SU-DHL-6 (cell line): ENCODE data around the gene GDI1.

Experiments
- H2AFZ ChIP-seq: fragments of 200-600 bp; sonication (generic); 2 replicates; pipeline ENCODE4 v1.6.1; 2014; ENCODE audit warnings: low read depth, mild to moderate bottlenecking, moderate library complexity, mixed read lengths, antibody characterized with exemption, low read length; ENCODE audit not compliant: severe bottlenecking
- H3F3A ChIP-seq: fragments of 200-600 bp; shearing (Covaris generic); 2 replicates; pipeline ENCODE4 v1.6.0; 2016; ENCODE audit warnings: antibody characterized with exemption, mild to moderate bottlenecking; ENCODE audit not compliant: insufficient read depth
- H3K27ac ChIP-seq: fragments of 200-600 bp; sonication (generic); 2 replicates; pipeline ENCODE4 v1.5.1; 2016; ENCODE audit warnings: low read depth, mild to moderate bottlenecking, low read length, moderate library complexity, mixed read lengths
- H3K27me3 ChIP-seq: fragments of 200-600 bp; sonication (generic), shearing (Covaris generic); 2 replicates; pipeline ENCODE4 v1.6.0; 2014; ENCODE audit warnings: mild to moderate bottlenecking, low read length
- H3K36me3 ChIP-seq: fragments of 200-600 bp; sonication (generic); 2 replicates; pipeline ENCODE4 v1.6.1; 2014; ENCODE audit warnings: mild to moderate bottlenecking, low read length, mixed read lengths
- H3K4me2 ChIP-seq: fragments of 300-600, 200-600 bp; shearing (Covaris generic), sonication (generic); 2 replicates; pipeline ENCODE4 v1.6.0; 2014; ENCODE audit warnings: low read length, low read depth, mild to moderate bottlenecking; ENCODE audit not compliant: poor library complexity, severe bottlenecking
- H3K4me3 ChIP-seq: fragments of 200-600 bp; sonication (generic); 2 replicates; pipeline ENCODE4 v1.5.1; 2014; ENCODE audit warnings: antibody characterized with exemption, low read length, mild to moderate bottlenecking, mixed read lengths; ENCODE audit not compliant: insufficient read depth, poor library complexity, severe bottlenecking
- H3K79me2 ChIP-seq: fragments of 200-600 bp; sonication (generic); 2 replicates; pipeline ENCODE4 v1.6.1; 2014; ENCODE audit warnings: mild to moderate bottlenecking, low read length, moderate library complexity; ENCODE audit not compliant: insufficient read depth
- H3K9ac ChIP-seq: fragments of 200-600 bp; sonication (generic); 2 replicates; pipeline ENCODE4 v1.7.0; 2014; ENCODE audit warnings: mild to moderate bottlenecking, low read length
- H3K9me2 ChIP-seq: fragments of 200-600 bp; sonication (generic); replicated peaks from 2 replicates; pipeline ENCODE4 v1.6.1; 2014; ENCODE audit warnings: low read length; ENCODE audit not compliant: insufficient read depth
- H3K9me3 ChIP-seq: fragments of 200-600 bp; sonication (generic); 2 replicates; pipeline ENCODE4 v1.6.1; 2014; ENCODE audit warnings: low read length, mixed read lengths; ENCODE audit not compliant: insufficient read depth
- H4K20me1 ChIP-seq: fragments of 200-600 bp; sonication (generic); 2 replicates; pipeline ENCODE4 v1.6.1; 2014; ENCODE audit warnings: low read depth, mild to moderate bottlenecking, antibody characterized with exemption, low read length, moderate library complexity, mixed read lengths
- CTCF ChIP-seq: fragments of 200-600 bp; sonication (generic); IDR thresholded peaks from one replicate; pipeline ENCODE4 v1.5.1; 2017; ENCODE audit warnings: antibody characterized with exemption, mild to moderate bottlenecking, low read length, moderate library complexity; ENCODE audit not compliant: insufficient read depth, poor library complexity, severe bottlenecking
- EZH2phosphoT487 ChIP-seq: fragments of 200-600 bp; sonication (generic), shearing (Covaris generic); conservative IDR thresholded peaks from 2 replicates; pipeline ENCODE4 v1.6.1; 2018; ENCODE audit warnings: mild to moderate bottlenecking, antibody characterized with exemption, low read length, moderate library complexity, mixed read lengths

Gene GDI1

DNA sequence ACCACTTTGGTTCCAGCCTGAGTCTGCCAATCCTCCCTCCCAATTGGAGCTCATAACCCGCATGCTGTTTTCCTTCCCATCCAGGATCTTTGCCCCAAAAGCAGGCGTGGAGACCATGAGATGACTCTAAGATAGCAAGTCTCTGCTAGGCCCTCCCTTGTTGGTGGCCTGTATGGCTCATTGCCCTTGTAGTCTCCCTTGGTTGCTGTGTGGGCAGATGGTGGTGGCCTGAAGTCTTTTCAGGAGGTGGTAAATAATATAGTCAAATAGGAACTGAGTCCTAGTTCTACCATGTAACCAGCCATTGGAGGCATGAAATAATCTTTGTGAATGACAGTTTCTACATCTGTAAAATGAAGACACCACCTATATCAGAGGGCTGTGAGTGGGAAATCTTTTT is 7.2 kb upstream of the GDI1 start:
- H3F3A ChIP-seq, result no peaks in the 10 kb centered on the region
- no peaks in the 10 kb centered on the region for H3K9me2 ChIP-seq
- H3K36me3 ChIP-seq, result no peaks in the 10 kb centered on the region
- no peaks in the 10 kb centered on the region for H3K9me3 ChIP-seq
- no peaks in the 10 kb centered on the region for H3K27me3 ChIP-seq
- peaks cover 9% of the 10 kb centered on the region; the same call in 1 of the 2 replicates for H3K79me2 ChIP-seq
- H3K27ac ChIP-seq, result no peak overlapping the region
- no peaks in the 10 kb centered on the region for H4K20me1 ChIP-seq
- no peak for TF ChIP-seq EZH2phosphoT487
- no peak for TF ChIP-seq CTCF
- no peak overlapping the region for H3K4me3 ChIP-seq
- peak overlapping the region; percentile 78; the same call in 1 of the 2 replicates for H3K9ac ChIP-seq
- peak overlapping the region; percentile 80 for H3K4me2 ChIP-seq
- no peak overlapping the region for H2AFZ ChIP-seq

DNA sequence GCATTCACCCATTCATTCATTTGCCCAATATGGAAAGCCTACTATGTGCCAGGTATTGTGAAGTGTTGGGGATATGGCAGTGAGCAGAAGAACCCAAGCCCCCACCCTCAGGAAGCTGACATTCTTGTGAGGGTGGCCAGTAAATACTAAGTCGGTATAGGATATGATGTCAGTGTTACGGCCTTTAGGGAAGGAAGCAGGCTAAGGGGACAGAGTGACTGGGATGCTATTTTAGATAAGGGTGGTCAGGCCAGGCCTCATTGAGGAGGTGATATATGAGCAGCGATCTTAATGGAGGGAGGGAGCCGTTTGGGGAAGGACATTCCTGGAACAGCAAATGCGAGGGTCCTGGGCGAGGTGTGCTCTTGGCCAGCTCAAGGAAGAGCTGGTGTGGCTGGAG is 6.5 kb upstream of the GDI1 start:
- H3K9ac ChIP-seq, result no peak overlapping the region
- TF ChIP-seq CTCF (no peak), EZH2phosphoT487 (no peak)
- no peak overlapping the region for H3K4me2 ChIP-seq

GRCh38 chrX:154430916-154431315 is 6.0 kb upstream of the GDI1 start:
- Histone ChIP-seq H3K9me3 (no peaks in the 10 kb centered on the region), H3K27me3 (no peaks in the 10 kb centered on the region), H3K79me2 (peaks cover 9% of the 10 kb centered on the region; the same call in 1 of the 2 replicates), H3K4me2 (no peak overlapping the region), H2AFZ (no peak overlapping the region), H4K20me1 (no peaks in the 10 kb centered on the region), H3K4me3 (no peak overlapping the region), H3K36me3 (no peaks in the 10 kb centered on the region), H3K27ac (no peak overlapping the region), H3K9ac (no peak overlapping the region), H3K9me2 (no peaks in the 10 kb centered on the region), H3F3A (0 out of 2 replicates have a peak, but pooled peaks cover under 1% of the 10 kb centered on the region)
- no peak for TF ChIP-seq CTCF
- TF ChIP-seq EZH2phosphoT487, result no peak

More for the DNA sequence above, 6.5 kb upstream of the GDI1 start:
- H3K9me3 ChIP-seq, result no peaks in the 10 kb centered on the region
- no peak overlapping the region for H3K4me3 ChIP-seq
- H3K27ac ChIP-seq, result no peak overlapping the region
- H3F3A ChIP-seq, result no peaks in the 10 kb centered on the region
- H3K36me3 ChIP-seq, result no peaks in the 10 kb centered on the region
- H3K79me2 ChIP-seq, result peaks cover 9% of the 10 kb centered on the region; the same call in 1 of the 2 replicates
- H4K20me1 ChIP-seq, result no peaks in the 10 kb centered on the region
- H3K27me3 ChIP-seq, result no peaks in the 10 kb centered on the region
- no peaks in the 10 kb centered on the region for H3K9me2 ChIP-seq
- no peak overlapping the region for H2AFZ ChIP-seq
